IPS-NIHi7 (cell line): ENCODE results near the gene HNRNPA3.
"Not testable (repeated sequence)": the region's sequence is repeated elsewhere in the genome, so short reads cannot be mapped to it uniquely, and the experiment has no call there.

ENCODE experiments used
- DNase-seq: peaks from one replicate; pipeline ENCODE4 v3.0.0; 2012; ENCODE audit warnings: mixed read lengths; ENCODE audit errors: extremely low spot score

Gene HNRNPA3

GRCh38 chr2:177212106-177212890, at the start of gene HNRNPA3:
Gene HNRNPA3, plus strand, starts transcription at chr2:177212794. Its CDS starts 6 bp downstream, at chr2:177212800.
- peak; percentile 99 for DNase-seq

GRCh38 chr2:177164131-177164530, 48.5 kb upstream of the HNRNPA3 start:
- DNase-seq: no peak

- peak; percentile 70 for DNase-seq
Measured at GRCh38 chr2:177164584-177165052, 48.0 kb upstream of the HNRNPA3 start.

DNA sequence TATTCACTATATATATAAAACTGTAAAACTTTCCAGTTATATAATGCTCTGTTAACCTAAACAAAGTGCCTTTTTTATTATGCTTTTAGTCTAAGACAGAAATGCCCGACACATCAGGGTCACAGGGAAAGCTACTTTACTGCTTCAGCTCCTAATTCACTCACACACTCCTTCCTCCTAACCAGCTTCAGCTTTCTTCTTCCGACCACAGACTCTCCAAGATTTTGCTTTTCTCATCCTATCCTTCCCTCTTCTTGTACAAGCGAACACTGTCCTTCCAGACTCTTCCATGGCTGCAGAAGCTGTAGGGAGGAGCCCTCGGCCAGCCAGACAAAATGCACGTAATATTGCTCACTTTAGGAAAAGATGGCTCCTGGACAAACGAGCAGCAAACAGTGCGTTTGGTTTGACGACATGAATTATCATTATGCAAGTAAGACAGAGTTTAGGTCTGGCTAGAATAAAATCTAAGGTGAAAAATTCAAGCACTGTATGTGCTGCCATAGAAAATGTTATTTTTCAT, 47.5 kb upstream of the HNRNPA3 start:
- no peak for DNase-seq

DNA sequence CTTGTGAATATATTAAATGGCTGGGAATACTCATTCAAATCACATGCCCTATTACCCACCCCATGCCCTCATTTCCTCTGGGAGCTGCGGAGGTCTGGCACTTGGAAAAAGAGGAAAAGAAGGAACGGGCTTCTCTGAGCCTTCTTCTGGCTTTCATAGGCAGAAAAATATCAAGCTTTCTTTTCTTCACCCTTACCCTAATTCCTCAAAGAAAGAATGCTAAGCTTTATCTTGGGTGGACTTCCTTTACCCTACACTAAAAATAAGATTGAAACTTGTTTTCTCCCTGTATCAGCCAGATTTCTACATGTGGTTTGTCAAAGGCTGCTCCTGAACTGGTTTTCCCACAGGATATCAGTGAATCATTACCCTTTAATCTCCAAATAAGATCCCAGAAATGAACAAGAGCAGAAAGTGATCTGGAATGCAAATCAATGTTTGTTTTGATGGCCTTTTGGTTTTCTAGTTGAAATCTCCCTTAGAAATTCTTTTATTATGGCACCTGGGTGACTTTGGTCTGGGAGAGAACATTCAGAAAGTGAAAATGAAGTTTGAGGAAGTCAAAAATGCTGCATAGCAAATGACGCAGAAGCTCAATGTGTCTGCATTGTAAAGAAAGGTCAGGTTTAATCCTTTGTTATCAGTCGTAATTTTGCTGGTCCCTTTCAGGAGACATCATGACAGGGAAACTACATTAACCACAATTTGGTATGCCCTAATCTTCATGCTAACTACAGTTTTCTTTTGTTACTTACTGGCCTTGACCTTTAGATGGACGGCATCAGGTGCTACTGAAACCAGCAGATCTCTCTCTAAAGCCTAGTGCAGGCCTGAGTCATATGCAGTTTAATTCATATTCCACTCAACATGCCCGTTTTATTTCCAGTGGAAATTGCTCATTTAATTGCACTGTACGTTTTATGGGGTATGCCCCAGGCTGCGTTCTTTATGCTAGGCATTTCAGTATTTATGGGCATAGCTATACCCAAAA, 46.6 kb upstream of the HNRNPA3 start:
- no peak for DNase-seq

GRCh38 chr2:177169810-177170514, 42.6 kb upstream of the HNRNPA3 start:
- no peak for DNase-seq

GRCh38 chr2:177171418-177171865, 41.2 kb upstream of the HNRNPA3 start:
- no peak for DNase-seq

DNA sequence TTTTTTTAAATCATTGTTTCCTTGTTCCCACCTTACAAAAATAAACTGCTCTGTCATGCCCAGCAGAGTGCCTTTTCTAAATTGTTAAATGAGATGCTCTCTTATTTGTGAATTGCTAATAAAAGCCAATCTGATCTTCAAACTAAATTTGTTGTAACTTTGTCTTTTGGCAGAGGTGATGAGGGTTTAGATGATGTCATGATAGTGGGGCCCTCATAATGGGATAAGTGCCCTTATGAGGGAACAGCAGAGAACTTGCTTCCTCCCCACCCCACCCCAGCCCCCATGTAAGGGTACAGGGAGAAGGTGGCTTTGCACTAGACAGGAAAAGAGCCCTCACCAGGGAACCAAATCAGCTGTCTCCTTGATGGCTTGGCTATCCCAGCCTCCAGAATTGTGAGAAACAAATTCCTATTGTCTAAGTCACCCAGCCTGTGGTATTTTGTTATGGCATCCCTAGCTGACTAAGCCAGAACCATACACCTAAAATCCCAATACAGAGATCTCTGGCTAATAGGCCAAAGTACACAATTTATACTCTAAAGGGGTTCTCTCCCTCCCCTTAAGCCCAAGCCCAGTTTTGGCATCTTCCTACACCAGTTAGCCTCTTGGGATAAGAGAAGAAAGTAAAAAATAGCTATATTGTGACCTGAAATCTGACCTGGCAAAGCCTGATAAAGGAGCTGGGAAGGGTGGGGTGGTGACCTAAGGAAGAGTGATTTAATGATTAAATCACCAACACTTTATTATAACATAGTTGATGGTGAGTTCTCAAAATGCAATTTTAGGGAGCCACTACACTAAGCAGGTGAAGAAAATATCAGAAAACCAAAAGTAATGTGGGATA, 40.3 kb upstream of the HNRNPA3 start:
- DNase-seq: no peak

- no peak for DNase-seq
Measured at GRCh38 chr2:177174486-177174885, 38.1 kb upstream of the HNRNPA3 start.

- DNase-seq: no peak
Measured at GRCh38 chr2:177175917-177176668, 36.5 kb upstream of the HNRNPA3 start.

DNA sequence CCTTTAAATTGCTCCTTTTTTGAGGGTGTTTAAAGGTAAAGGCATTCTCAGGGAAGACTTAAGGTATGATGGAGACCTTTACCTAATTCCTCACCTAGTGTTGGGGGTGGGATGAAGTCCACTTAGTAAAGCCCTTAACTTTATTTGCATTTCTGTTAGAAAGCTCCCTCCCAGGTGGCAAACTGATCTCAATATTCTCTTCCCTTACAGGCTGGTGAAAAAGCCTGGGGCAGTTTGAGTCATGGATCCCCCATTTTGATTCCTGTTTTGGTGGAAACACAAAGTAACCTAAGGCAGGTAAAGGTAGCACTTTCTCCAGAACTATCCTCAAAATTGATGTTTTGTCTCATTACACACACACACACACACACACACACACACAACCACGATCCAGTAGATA, 33.8 kb upstream of the HNRNPA3 start:
- peak; percentile 36 for DNase-seq

DNA sequence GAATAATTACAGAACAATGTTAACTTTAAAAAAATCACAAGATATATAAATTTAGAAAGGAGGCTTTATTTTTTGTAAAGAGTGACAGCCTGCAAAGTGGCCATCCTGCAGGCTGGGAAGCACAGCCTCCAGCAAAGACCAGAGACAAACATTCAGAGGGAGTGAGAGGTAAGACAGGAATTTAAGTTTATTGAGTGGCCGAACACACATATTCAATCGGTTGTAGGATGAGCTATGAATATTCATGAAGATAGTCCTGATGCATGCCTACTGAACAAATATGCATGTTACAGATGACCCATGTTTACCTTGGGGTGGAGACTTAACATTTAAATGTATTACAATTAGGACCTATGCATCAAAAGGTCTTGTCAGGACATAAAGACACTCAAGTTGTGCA, 33.4 kb upstream of the HNRNPA3 start:
- DNase-seq: no peak

GRCh38 chr2:177179671-177180070, 32.9 kb upstream of the HNRNPA3 start:
- DNase-seq: not testable (repeated sequence)

GRCh38 chr2:177180269-177181000, 32.2 kb upstream of the HNRNPA3 start:
- DNase-seq: no peak

GRCh38 chr2:177183860-177184259, 28.7 kb upstream of the HNRNPA3 start:
- no peak for DNase-seq

- DNase-seq: no peak
Measured at GRCh38 chr2:177184606-177185005, 28.0 kb upstream of the HNRNPA3 start.

- not testable (repeated sequence) for DNase-seq
Measured at GRCh38 chr2:177186038-177186437, 26.6 kb upstream of the HNRNPA3 start.

DNA sequence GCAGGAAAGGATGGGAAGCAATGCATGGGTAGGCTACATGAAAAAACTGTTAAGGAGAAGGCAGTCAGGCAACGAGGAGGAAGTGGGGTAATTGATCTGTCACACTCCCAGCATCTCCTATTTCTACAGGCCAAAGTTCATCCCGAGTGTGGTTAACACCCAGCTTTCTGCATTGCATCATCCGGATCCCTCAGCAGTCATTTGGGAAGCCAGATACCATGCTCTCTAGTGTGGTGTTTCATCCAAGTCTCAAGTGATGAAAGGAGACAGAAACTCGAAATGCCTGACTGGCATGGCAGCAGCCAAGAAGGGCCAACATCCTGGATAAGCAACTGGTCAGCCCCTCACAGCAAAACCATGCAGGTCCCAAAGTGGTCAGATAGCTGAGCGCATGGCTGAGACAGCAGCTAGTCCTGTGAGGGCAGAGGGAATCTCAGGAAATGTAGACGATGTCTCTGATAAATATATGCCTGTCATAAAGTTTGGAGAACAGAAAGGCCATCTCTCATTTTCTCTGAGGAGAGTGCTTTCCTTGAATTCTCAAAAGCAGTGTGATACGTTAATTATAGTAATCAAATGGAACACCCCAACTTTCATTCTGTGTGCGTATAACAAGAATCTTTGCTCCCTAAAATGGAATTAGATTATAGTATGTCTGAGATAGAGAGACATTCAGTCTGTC, 24.8 kb upstream of the HNRNPA3 start:
- DNase-seq: no peak
